ENCODE results near the gene CEP350.

CEP350 gene

GRCh38 chr1:179921981-179922872 lies 32.4 kb upstream of the CEP350 start:
- no peak overlapping the region for H3K4me3 ChIP-seq (ENCODE audit: low read length)
- no peak for DNase-seq (ENCODE audit: low read depth)
- TF ChIP-seq, protein P1, sequence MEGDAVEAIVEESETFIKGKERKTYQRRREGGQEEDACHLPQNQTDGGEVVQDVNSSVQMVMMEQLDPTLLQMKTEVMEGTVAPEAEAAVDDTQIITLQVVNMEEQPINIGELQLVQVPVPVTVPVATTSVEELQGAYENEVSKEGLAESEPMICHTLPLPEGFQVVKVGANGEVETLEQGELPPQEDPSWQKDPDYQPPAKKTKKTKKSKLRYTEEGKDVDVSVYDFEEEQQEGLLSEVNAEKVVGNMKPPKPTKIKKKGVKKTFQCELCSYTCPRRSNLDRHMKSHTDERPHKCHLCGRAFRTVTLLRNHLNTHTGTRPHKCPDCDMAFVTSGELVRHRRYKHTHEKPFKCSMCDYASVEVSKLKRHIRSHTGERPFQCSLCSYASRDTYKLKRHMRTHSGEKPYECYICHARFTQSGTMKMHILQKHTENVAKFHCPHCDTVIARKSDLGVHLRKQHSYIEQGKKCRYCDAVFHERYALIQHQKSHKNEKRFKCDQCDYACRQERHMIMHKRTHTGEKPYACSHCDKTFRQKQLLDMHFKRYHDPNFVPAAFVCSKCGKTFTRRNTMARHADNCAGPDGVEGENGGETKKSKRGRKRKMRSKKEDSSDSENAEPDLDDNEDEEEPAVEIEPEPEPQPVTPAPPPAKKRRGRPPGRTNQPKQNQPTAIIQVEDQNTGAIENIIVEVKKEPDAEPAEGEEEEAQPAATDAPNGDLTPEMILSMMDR (conservative IDR thresholded peaks at IDR 0.05; ENCODE audit: low read depth, low read length), result no peak

DNA sequence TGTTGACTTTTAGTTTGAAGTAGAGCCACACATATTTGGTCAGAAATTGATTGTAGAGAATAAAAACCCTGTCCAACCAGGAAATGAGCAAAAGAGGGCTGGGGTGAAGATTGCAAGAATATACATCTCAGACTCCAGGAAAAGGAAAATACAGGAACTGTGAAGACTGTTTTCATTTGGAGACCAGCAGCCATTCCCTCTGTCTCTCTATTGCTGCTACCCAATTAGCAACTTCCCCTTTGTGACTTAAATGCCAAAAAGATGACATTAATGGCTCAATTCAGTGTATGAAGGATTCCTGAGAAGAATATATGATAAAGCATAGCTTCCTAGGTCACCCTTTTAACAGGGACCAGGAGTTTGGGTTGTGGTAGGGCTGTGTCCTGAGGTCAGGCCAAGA lies 31.6 kb upstream of the CEP350 start:
- DNase-seq (ENCODE audit: low read depth), result no peak
- H3K4me3 ChIP-seq (ENCODE audit: low read length), result no peak overlapping the region
- TF ChIP-seq, protein P1 (conservative IDR thresholded peaks at IDR 0.05; ENCODE audit: low read depth, low read length), result no peak

GRCh38 chr1:179924268-179924667 lies 30.3 kb upstream of the CEP350 start:
- TF ChIP-seq, protein P1 (conservative IDR thresholded peaks at IDR 0.05; ENCODE audit: low read depth, low read length), result no peak
- no peak overlapping the region for H3K4me3 ChIP-seq (ENCODE audit: low read length)
- no peak for DNase-seq (ENCODE audit: low read depth)

DNA sequence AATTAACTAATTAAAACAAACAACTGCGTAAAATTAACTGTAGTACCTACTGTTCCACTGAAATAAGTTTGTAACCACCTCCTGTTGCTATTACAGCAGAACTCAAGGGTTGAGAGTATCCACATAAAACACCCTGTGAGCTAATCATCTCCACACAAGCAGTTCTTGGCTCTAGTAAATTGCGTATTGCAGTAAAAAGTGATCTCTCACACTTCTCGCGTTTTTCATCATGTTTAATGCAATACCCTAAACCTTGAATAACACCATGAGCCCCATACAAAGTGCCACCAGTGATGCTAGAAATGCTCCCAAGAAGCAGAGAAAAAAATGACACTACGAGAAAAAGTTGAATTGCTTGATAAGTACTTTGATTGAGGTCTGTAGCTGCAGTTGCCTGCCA lies 29.3 kb upstream of the CEP350 start:
- no peak overlapping the region for H3K4me3 ChIP-seq (ENCODE audit: low read length)
- DNase-seq (ENCODE audit: low read depth), result no peak
- TF ChIP-seq, protein P1 (conservative IDR thresholded peaks at IDR 0.05; ENCODE audit: low read depth, low read length), result no peak

- no peak overlapping the region for H3K4me3 ChIP-seq (ENCODE audit: low read length)
- DNase-seq (ENCODE audit: low read depth), result no peak
- TF ChIP-seq, protein P1 (conservative IDR thresholded peaks at IDR 0.05; ENCODE audit: low read depth, low read length), result no peak
Observed at GRCh38 chr1:179925922-179926849, 28.4 kb upstream of the CEP350 start.

DNA sequence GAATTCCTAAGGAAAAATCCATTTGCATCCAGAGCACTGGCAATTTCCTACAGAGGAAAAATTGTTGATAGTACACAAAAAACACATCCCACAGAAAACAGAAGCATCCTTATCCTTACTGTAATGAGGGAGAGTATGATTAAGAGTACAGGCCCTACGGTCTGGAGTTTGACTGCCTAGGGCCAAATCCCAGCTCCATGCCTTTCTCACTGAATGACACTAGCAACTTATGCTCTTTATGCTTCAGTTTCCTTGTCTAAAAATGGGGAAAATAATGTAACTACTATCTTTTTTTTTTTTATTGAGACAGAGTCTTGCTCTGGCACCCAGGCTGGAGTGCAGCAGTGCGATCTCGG lies 27.8 kb upstream of the CEP350 start:
- no peak for DNase-seq (ENCODE audit: low read depth)
- H3K4me3 ChIP-seq (ENCODE audit: low read length), result no peak overlapping the region

More for the DNA sequence above, 27.8 kb upstream of the CEP350 start:
- TF ChIP-seq, protein P1 (conservative IDR thresholded peaks at IDR 0.05; ENCODE audit: low read depth, low read length), result no peak

All from retinal pigment epithelial cell (primary cell).